ENCODE data around the gene ETV1. TPM values are rescaled to one million over a fixed set of nuclear protein-coding genes. Genes with fewer than 3 reads are reported as not detected.
A peak's percentile ranks its signal among the peaks of the same experiment; 100 is the strongest.

ETV1 gene
- total and polyA plus RNA-seq, 11 donors = 9.6 to 118 (median 82.1) TPM

GRCh38 chr7:13986208-13986607 lies 3.3 kb downstream of the ETV1 start:
- intact Hi-C loops (cut with DNase I) = loop anchor here in 8 of 10 donors (5.0 to 10.0 kb wide), 4 partner anchors 209 to 471 kb away; no protein-coding TSS in a partner anchor
- DNase-seq = no peak
- peak overlapping the region in 8 of 12 donors; percentile 3 to 94 (median 66) for H3K27ac ChIP-seq
- H3K4me1 ChIP-seq = peaks cover 0 to 34% (median 18%) of the 10 kb centered on the region in 12 donors
- WGBS, 4 donors = 34 to 45% (median 39%) methylated on average over 2 of the region's 2 CpGs
- H3K27me3 ChIP-seq = peaks cover 0 to 2% (median 0%) of the 10 kb centered on the region in 9 donors
- H3K36me3 ChIP-seq = no peaks in the 10 kb centered on the region
- ATAC-seq = no peak
- peak overlapping the region in 9 of 12 donors; percentile 29 to 85 (median 72) for H3K4me3 ChIP-seq
- no peak for TF ChIP-seq POLR2A (IDR thresholded peaks at IDR 0.05)
- TF ChIP-seq CTCF (IDR thresholded peaks at IDR 0.05) = no peak
- H3K9me3 ChIP-seq = no peaks in the 10 kb centered on the region

GRCh38 chr7:13984831-13985685 lies 4.4 kb downstream of the ETV1 start:
- H3K9me3 ChIP-seq = no peaks in the 10 kb centered on the region
- H3K27ac ChIP-seq = peak overlapping the region in 4 of 12 donors; percentile 7 to 94 (median 92)
- TF ChIP-seq CTCF (IDR thresholded peaks at IDR 0.05) (no peak), POLR2A (IDR thresholded peaks at IDR 0.05) (no peak)
- no peak for ATAC-seq
- peaks cover 0 to 45% (median 26%) of the 10 kb centered on the region in 12 donors for H3K4me1 ChIP-seq
- H3K4me3 ChIP-seq = peak overlapping the region in 9 of 12 donors; percentile 29 to 85 (median 72)
- intact Hi-C loops (cut with DNase I) = loop anchor here in 8 of 10 donors (5.0 to 10.0 kb wide), 4 partner anchors 210 to 472 kb away; no protein-coding TSS in a partner anchor
- H3K36me3 ChIP-seq = no peaks in the 10 kb centered on the region
- WGBS, 4 donors = 33 to 51% (median 41%) methylated on average over 2 of the region's 2 CpGs
- peaks cover 0 to 2% (median 0%) of the 10 kb centered on the region in 9 donors for H3K27me3 ChIP-seq
- no peak for DNase-seq

- intact Hi-C loops (cut with DNase I) = loop anchor here in 5 of 10 donors (10.0 kb wide), 3 partner anchors 211 to 471 kb away; no protein-coding TSS in a partner anchor
- no peak for TF ChIP-seq POLR2A (IDR thresholded peaks at IDR 0.05)
- no peak for TF ChIP-seq CTCF (IDR thresholded peaks at IDR 0.05)
- DNase-seq = no peak
- no peaks in the 10 kb centered on the region for H3K9me3 ChIP-seq
- WGBS, 4 donors = 39 to 47% (median 42%) methylated on average over 3 of the region's 3 CpGs
- H3K4me3 ChIP-seq = peak overlapping the region in 6 of 12 donors; percentile 67 to 80 (median 75)
- H3K27ac ChIP-seq = peak overlapping the region in 2 of 12 donors; percentile 4 to 6
- H3K4me1 ChIP-seq = peaks cover 0 to 51% (median 30%) of the 10 kb centered on the region in 12 donors
- H3K27me3 ChIP-seq = peaks cover 0 to 2% (median 0%) of the 10 kb centered on the region in 9 donors
- H3K36me3 ChIP-seq = no peaks in the 10 kb centered on the region
- no peak for ATAC-seq
Observed at GRCh38 chr7:13984061-13984460, 5.4 kb downstream of the ETV1 start.
